NCI-H748 (cell line): ENCODE results near the gene DCTD.

Source experiments
- DNase-seq: peaks from one replicate; lab custom pipeline; 2025; ENCODE audit not compliant: unreplicated experiment; lab: John Stamatoyannopoulos, UW

Gene DCTD

GRCh38 chr4:182873726-182874125, 43.5 kb downstream of the DCTD start:
- no peak for DNase-seq

DNA sequence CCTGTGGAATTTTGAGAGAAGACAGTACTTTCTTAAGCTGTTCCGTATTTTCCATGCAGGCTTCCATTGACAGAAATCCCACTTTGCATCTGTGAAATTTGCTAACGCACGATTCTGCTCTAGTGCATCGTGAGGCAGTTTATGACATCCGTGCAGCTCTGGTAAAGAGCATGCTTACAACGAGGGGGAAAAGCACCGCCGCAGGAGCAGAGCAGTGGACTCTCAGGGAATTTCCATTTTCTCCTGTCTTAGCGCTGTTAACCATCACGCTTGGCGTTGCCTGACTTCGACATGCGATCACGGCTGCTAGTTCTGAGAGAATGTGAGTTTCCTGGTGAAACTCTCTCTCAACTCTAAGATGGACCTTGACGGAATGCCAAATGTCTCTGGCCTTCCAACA, 43.9 kb downstream of the DCTD start:
- no peak for DNase-seq

- DNase-seq = no peak
Measured at GRCh38 chr4:182872886-182873285, 44.3 kb downstream of the DCTD start.

DNA sequence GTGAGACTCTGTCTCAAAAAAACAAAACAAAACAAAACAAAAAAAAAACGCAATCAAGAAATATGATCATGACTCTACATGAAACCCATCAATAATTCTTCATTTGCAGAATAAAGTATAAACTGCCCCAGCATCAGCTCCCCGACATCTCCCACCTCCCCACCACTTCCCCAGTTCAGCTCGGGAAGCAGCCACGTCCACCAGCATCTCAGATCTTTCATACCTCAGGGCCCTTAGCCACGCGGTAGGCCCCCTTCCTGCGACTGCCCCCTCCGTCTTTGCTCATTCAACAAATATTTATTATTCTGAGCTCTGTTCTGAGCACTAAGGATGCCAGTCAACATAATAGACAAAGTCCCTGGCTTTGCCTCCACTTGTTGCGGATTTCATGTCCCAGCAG, 45.6 kb downstream of the DCTD start:
- DNase-seq = no peak

- DNase-seq = no peak
Measured at GRCh38 chr4:182869697-182870096, 47.5 kb downstream of the DCTD start.

DNA sequence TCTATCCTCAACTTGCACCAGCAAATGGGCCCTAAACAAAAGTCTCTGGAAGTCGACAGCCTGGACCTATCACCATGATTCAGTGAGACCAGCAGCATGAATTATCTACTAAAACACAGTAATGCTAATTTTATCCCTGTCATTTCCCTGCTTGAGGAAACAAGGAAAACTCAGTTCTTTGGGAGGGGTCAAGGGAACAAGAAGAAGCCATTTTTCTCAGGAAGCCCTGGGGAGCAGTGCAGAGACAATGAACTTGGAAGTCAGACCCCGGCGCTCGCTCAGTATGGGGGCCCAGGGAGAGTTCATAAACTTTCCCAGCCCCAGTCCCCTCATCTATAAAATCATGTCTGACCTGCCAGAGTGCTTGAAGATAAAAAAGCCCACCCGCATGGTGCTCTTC, 50.4 kb downstream of the DCTD start:
- DNase-seq = no peak

- no peak for DNase-seq
Measured at GRCh38 chr4:182863501-182863900, 53.7 kb downstream of the DCTD start.

- peak; percentile 83 for DNase-seq
Measured at GRCh38 chr4:182862921-182863320, 54.3 kb downstream of the DCTD start.

DNA sequence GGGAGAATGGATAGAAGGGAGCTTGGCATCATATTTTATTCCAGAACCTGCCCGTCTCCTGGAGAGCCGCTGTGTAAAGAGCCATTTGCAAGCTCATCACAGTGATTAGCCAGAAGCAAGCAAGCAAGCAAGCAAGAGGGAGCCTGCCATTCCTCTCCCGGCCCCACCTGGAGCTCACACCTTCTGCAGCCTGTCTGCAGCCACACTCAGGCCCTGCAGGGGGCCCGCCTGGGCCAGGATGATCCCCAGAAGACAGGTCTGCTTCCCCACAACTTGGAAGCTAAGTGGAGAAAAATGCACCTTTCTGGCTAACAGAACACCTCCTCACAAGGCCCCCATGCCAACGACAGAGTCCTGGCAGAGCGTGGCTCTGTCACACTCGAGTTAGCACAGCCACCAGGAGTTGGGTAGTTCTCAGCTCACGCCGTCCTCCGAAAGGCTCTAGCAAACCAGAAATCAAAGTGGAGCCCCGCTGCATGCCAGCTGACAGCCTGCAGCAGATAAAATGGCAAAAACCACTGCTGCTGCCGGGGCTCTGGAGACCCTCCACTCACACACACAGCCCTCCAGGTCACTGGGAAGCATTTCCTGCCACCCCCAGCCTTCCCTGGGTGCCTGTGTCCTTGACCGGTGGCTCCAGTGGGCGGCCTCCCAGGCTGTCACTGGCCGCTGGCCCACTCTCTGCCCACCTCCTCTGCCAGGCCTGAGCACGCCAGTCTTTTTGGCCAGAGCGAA, 54.9 kb downstream of the DCTD start:
- DNase-seq = peak; percentile 15

GRCh38 chr4:182861346-182861745, 55.8 kb downstream of the DCTD start:
- DNase-seq = no peak

GRCh38 chr4:182859730-182860129, 57.5 kb downstream of the DCTD start:
- no peak for DNase-seq

- no peak for DNase-seq
Measured at GRCh38 chr4:182858711-182859110, 58.5 kb downstream of the DCTD start.

- no peak for DNase-seq
Measured at GRCh38 chr4:182856862-182857261, 60.3 kb downstream of the DCTD start.

GRCh38 chr4:182855877-182856276, 61.3 kb downstream of the DCTD start:
- DNase-seq = no peak

DNA sequence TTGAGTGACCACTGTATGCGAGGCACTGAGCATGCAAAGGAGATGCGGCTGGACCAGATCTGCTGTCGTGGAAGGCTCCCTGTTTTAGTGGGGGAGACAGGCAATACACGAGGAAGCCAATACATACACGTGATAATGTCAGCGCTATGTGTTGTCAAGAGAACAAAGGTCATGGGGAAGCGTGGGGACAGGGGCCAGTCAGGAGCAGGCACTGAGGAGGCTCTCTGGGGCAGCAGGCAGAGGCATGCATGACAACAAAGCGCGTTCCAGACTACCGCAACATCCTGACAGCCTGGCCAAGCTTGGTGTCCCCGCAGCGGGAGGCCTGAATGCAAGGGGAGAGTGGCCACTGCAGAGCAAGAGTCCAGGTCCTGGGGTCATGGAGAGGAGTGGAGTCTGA, 61.9 kb downstream of the DCTD start:
- no peak for DNase-seq

DNA sequence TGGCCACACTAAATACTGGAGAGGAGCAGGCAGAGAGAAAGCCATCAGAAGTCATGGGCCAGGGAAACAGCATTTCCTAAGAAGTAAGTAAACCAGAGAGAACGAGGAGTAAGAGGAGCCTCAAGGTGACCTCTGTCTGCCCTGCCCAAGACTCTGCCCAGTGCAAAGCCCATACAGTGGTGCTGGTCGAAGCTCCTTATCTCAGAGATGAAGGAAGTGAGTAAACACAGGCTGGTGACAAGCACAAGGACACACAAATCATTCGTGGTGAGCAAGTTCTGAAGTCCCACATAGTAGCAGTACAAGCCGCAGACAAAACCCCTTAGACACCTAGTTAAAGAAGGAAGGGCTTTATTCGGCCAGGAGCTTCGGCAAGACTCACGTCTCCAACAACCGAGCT, 62.7 kb downstream of the DCTD start:
- DNase-seq = no peak

GRCh38 chr4:182853731-182854330, 63.4 kb downstream of the DCTD start:
- no peak for DNase-seq

- no peak for DNase-seq
Measured at GRCh38 chr4:182848685-182849084, 68.5 kb downstream of the DCTD start.

DNA sequence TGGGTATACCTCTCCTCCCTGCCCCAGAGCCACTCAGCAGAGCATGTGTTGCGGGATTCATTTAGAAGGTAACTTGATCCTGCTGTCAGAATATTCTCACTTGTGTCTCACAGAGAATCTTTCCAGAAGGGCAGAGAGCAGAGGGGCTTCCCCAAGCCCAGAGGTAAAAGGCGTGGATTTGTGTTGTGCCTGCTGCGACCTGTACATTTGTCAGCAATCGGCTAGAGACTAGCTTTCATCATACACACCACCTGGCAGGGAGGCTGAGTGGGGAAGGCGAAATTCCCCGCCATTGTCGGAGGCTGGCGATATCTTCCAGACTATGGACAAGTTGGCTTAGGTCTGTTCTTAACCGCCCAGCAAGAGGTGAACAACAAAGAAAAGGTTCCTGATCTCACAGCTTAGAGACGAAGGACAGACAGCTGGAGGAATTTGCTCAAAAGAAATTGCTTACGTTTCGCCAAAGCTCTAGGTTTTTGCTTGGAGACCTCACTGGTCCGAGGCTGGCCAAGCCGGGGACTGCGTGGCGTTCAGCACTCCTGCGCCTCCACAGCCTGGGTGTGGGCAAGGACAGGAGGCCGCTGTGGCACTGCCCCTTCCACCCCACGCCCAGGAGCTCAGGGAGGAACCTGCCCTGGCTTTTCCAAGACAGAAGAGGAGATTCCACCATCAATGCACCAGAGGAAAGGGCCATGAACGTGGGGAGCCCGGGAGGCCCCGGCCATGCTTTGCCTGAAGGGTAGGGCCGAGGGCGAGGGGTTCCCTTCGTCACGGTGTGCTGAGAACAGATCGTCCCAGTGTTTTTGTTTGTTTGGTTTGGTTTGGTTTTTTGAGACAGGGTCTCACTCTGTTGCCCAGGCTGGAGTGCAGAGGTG, 69.4 kb downstream of the DCTD start:
- DNase-seq = no peak

DNA sequence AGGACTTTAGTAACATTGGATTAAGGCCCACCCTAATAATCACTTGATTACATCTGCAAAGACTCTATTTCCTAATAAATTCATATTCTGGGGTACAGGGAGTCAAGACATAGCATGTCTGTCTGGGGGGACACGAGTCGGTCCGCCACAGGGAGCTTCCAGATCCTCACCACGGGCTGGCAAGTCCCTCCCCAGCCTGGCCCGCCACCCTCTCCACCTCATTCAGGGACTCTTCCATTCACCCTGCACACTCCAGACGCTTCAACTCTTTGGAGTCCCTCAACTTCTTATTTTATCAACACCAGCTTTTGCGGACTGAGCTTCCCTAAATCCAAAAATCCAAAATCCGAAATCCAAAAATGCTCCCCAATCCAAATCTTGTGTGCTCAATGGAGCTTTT, 71.2 kb downstream of the DCTD start:
- DNase-seq = no peak

- no peak for DNase-seq
Measured at GRCh38 chr4:182845618-182846017, 71.6 kb downstream of the DCTD start.

GRCh38 chr4:182843808-182844325, 73.3 kb downstream of the DCTD start:
- peak; percentile 9 for DNase-seq
